Activated gamma-delta T cell treated with anti-CD3 and anti-CD28 coated beads, Interleukin-2, amount 50 U/mL, for 16 hours (primary cell): ENCODE data around the gene NEURL3.

ENCODE experiments used
- DNase-seq: peaks from one replicate; pipeline ENCODE4 v3.0.0-alpha.2; 2020; ENCODE audit warnings: low read depth

NEURL3 gene

DNA sequence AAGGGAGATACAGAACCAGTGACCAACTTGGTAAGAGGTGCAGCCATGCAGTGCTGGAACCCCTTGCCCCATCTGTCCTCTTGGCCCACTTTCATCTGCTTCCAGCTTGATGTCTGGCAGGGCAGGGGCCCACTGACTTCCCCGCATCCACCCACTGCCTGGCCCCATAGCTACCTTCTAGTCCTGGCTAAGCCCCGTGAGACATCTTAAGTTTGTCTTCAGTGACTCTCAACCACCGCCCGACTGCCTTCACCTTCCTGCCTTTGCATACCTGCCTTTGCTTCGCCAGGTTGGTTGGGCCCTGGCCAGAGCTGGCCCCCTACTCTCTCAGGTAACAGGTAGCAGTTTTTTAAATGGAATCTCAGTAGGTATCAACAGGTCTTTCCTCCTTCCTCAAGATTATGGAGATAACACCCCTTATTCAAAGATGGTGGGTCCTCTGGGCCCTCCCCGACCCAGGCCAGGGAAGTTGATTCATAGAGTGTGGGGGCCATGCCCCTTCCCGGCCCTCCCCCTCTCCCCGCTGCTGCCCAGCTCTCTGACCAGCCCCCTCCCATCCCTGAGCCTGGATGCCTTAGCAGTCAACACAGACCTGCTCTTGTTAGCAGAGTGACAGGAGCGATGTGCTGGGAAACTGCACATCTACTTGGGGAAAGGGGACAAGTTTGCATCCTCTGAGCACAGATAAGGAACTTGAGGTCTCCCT, 34.2 kb upstream of the NEURL3 start:
- DNase-seq, result no peak

DNA sequence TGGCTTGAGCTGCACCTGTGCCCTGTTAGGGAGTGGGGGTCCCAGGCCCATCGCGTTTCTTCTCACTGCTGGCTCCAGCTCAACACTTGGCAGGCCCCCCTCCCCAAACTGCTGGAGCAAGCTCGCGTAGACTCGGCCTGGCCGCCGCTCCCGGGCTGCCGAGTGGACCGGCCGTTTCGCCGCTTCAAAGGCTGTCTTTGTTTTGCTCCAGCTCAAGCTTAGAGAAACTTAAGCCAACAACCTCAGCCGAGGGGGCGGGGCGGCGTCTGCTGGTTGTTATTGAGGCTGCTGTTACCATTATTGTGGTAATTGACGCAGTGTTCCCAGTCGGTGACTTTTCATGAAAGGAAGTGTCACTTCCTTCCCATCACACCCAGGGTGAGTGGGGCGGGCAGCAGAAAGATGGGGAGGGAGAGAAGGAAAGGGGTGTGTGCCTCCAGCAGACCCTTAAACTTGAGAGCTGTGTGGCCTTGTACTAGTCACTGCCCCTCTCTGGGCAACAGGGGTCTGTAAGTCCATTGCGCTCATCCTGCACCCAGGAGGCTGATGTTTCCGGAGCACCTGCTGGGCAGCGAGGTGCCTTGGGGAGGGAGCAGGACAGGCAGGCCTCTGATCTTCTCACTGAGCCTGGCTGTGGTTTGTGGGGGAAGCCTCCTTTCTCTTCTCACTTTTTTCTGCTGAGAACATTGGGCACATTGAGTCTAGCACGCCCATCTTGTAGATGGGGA, 33.5 kb upstream of the NEURL3 start:
- peak; percentile 83 for DNase-seq

GRCh38 chr2:96537734-96538486, 32.8 kb upstream of the NEURL3 start:
- DNase-seq, result no peak

DNA sequence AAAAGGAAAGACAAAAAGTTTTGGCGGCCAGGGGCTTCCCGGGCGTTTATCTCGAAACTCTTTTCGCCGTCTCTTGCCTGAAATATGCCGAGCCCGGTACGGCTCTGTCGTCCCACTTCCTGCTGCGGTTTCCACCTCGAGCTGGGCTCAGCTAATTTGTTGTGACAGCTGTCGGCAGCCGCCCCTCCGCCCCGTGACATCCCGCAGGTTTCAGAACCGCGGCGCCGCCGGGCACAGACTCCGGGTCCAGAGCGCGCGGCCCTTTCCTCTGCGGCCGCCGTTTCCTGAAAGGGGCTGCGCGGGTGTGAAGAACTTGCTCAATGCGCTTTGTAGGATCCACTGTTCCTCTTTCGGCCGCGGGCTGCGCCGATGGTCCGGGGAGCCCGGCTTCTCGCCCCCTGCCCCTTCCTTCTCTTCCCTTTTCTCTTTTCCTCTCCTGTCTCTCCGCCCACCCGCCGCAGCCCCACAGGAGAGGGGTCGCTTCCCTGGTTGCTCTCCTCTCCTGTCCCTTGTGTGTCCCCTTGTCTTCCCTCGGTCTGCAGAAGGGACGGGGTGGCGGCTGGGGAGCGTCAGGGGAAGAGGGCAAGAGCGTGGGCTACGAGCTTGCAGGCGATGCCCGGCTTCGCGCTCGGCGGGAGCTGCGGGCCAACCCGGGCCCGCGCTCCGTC, 32.0 kb upstream of the NEURL3 start:
- DNase-seq, result peak; percentile 83

DNA sequence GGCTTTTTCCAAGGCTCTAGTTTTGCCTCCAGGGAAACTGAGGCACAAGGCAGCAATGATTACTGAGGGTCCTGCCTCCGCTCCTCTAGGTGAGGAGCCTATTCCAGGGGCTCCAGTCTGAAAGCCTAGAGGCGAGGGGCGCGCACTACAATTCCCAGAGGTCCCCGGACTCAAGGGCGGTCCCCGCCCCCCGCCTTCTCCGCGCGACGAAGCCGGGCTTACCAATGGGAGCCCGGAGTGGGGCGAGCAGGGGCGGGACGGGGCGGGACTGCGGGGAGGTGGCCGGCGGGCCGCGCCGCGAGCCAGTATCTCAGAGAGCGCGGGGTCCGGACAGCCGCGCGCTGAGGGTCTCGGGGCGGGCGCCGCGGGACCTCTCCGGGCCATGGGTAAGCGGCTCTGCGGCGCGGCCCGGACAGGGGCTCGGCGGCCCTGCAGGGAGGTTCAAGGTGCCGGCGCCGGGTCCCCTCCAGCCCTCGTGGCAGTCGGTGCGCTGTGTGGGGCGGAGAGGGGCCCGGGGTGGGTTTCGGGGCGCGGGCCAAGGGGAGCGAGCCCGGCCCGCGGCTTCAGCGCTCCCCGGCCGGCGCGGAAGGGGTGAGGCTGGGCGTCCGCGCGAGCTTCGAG, 31.4 kb upstream of the NEURL3 start, which contains the start of gene ARID5A:
TSS of gene ARID5A (plus strand) at position 308 of the 621 bp plus-strand sequence. CDS start at position 383, 75 bp downstream.
- peak; percentile 87 for DNase-seq

GRCh38 chr2:96535331-96535730, 30.2 kb upstream of the NEURL3 start:
- no peak for DNase-seq

- no peak for DNase-seq
These were observed 29.6 kb upstream of the NEURL3 start for GRCh38 chr2:96534701-96535181.

DNA sequence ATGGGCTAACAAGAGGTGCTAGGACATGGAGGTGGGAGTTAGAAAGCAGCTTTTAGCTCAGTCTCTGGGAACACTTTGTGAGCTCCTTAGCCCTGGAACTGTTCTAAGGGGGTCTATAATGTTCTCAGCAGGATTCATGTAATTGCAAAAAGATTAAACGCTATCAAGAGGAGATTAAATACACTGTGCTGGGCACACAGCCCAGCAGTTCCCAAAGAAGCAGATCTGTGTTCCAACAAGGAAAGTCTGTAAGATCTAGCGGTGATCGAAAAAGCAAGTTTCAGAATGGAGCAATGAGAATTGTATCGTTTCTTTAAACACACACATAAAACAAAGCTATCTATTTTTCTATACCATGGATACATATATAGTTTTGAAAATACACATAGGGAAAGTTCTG, 29.0 kb upstream of the NEURL3 start:
- no peak for DNase-seq

GRCh38 chr2:96533292-96534073, 28.3 kb upstream of the NEURL3 start:
- no peak for DNase-seq

- no peak for DNase-seq
These were observed 27.6 kb upstream of the NEURL3 start for GRCh38 chr2:96532641-96533291.

- DNase-seq, result peak; percentile 77
These were observed 26.8 kb upstream of the NEURL3 start for GRCh38 chr2:96531872-96532505.

DNA sequence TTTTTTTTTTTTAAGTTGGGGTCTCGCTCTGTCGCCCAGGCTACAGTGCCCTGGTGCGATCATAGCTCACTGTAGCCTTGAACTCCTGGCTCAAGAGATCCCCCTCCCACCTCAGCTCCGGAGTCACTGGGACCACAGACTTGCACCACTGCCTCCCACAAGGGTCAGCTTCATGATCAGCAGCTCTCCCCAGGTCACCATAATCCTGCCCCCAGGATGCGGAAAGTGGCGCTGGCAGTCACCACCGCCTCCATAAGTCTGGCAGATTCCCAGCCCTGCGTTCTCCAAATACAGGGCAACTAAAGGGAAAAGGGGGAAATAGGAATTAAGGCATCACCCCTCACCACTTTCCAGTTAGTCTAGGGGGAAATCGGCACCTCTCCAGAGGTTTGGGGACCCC, 26.2 kb upstream of the NEURL3 start:
- no peak for DNase-seq

DNA sequence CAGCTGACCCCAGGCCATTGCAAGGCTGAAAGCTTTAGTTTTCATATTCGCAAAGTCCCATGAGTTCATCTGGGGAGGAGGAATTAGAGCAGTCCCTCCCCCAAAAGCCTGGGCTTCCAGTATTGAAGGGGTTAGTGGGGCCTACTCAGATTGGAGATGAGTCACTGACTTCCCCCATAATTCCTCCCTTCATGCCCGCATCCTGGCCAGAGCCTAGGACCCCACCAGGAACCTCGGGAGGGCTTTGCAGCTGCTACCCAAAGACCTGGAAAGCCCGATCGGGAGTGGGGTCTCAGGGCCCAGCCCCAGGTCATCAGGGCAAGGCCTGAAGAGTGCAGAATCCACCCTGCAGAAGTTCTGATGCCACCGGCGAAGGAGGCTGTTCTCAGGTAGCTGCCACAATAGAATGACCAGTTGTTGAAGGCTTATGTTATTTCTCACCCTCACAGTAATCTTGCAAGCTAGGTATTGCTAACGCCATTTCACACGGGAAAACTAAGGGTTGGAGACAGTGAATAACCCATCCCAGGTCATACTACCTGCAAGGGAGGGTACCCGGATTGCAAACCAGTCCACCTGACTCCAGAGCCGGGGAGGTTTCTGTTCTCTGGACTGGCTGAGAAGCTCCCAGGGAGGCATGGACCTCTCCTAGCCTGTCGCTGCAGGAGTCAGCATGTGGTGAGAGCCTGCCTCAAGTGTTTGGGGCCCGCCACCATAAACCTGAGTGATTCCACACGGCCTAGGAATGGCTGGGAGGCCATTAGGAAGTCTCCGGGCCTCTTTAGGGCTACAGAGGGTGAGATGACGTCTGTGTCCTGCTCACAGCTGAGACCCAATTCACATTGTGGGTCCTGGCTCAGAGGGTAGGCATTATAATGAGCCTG, 25.6 kb upstream of the NEURL3 start:
- DNase-seq, result no peak

DNA sequence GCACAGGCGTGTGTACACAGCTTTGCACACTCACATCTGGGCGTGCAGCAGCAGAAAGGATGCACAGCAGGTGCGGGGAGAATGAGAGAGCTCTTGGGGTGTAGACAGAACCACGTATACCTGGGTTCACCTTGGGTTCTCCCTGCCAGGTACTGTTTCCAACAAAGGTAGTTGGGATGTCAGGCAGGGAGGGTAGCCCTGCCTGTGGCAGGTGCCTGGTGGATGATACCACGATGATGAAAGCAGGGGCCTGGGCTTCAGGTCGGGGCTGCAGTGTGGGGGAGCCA, 24.9 kb upstream of the NEURL3 start:
- DNase-seq, result no peak

DNA sequence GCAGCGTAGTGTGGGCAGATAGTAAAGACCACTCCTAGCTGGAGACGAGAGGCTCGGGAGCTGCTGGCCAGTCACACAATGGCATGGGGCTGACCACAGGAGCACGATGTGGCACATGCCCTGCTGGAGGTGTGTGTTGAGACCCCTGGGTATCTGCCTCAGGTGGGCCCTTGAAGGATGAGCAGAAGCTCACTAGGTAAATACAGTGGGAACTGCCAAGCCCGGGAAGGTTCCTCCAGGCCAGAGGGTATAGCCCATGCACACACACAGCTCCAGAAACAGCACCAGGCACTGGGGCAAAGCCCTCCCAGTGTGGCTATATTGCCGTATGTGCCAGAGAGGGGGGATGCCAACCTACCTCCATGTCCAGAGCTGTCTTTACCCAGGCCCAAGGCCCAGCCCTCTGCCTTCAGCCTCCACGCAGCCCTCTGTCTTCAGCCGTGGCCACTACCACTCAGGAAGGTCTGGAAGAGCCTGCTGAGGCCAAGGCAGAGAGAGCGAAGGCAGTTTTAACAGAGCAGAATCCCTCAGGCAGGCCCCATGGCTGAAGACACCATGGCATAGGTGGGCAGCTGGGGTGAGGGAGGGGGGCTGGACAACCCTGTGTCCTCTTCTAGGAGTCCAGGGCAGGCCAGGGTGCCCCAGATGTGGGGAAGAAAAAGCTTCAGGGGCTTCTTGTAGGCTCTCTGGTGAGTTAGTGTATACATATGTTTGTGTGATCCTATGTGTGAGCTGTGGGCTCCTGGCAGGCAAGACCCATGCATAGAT, 24.4 kb upstream of the NEURL3 start:
- DNase-seq, result no peak

DNA sequence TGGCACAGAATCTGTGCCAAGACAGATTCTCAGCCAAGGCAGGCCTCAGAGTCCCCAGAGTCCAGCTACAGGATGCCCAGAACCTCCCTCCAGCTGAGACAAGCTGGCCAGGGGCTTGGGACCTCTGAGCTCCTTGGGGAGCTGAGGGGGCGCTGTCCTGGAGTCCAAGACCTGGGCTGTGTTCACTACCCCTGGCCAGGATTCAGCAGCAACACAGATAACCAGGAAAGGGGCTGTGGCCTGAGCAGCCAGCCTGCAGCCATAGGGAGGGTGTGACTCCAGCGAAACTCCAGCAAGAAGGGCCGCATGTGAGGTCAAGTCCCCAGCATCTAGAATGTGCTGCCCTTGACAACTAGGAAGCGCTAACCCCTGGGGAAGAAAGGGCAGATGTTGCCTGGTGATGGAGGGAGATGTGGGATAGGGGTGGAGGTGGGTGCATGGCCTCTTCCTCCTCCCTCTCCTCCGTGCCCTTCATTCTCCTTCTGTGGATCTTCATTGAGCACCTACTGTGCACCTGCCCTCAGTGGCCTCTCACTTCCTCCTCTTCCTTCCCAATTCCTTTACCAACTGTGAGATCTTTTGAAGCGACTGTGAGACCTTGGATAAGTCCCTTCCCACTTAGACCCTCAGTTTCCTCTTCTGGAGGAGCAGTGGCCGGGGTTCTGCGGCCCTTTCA, 23.7 kb upstream of the NEURL3 start:
- DNase-seq, result no peak

DNA sequence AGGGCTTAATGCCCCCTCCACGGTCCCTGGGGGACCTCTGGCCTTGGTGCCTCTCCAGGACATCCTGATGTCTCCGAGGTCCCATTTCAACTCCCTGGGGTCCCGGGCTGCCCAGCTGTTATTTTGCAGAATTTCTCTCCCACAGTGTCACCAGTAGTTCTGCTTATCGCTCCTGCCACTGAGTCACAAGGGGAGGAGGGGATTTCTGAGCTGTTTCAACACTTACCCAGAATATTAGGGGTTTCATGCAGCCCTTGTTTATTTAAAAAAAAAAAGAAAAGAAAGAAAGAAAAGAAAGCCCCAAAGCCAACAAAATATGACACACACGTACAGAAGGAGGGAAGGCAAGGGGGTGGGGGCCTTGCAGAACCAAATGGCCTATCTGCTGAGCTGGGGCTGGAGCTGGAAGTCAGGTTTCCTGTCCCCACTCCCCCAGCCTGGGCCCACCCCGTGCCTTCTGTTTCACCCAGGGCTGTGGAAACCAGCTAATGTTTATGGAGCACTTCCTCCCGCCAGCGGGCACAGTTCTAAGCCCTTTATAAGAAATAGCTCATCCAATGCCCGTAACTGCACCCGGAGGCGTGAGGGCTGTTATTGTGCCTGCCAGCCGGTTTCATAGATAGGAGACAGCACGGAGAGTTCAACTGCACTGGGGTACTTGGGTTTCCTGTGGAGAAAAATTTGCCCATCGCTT, 23.0 kb upstream of the NEURL3 start:
- DNase-seq, result peak; percentile 40
